Body of pancreas (tissue), 4 donors: ENCODE data around the gene LRRC10B. TPM values are rescaled to one million over a fixed set of nuclear protein-coding genes. Genes with fewer than 3 reads are reported as not detected.
A peak's percentile ranks its signal among the peaks of the same experiment; 100 is the strongest.

Source experiments
- ATAC-seq: fragments of 150-250 bp; one replicate; pipeline ENCODE4 v1.9.1; 2016
- DNase-seq, 4 donors: peaks; one replicate each; pipeline ENCODE4 v3.0.0-alpha.2; 2019
- H3K27ac ChIP-seq, 4 donors: fragments of 200-600 bp; sonication (generic); 1 replicate in 3 of 4; 2 replicates in 1 of 4; pipeline versions ENCODE4 v1.5.1 to v1.6.1; 2016 to 2019; ENCODE audit warnings: mild to moderate bottlenecking in 1 of 4, mixed read lengths in 1 of 4, moderate library complexity in 1 of 4
- H3K27me3 ChIP-seq, 2 donors: fragments of 200-600 bp; sonication (generic); one replicate each; pipeline ENCODE4 v1.6.0; 2016; ENCODE audit warnings: mild to moderate bottlenecking in 1 of 2
- H3K36me3 ChIP-seq, 2 donors: fragments of 200-600 bp; sonication (generic); replicated peaks in 1 of 2; 2 replicates each; pipeline ENCODE4 v1.5.1; 2016; ENCODE audit warnings: low read depth in 2 of 2; ENCODE audit not compliant: insufficient read depth in 1 of 2
- H3K4me1 ChIP-seq: fragments of 200-600 bp; sonication (generic); one replicate; pipeline ENCODE4 v1.6.0; 2016
- H3K4me3 ChIP-seq, 2 donors: fragments of 200-600 bp; sonication (generic); 1 replicate in 1 of 2; 2 replicates in 1 of 2; pipeline ENCODE4 v1.5.1; 2016 to 2019
- H3K9me3 ChIP-seq, 3 donors: fragments of 200-600 bp; sonication (generic); 1 replicate in 2 of 3; 2 replicates in 1 of 3; pipeline ENCODE4 v1.5.1; 2016
- CTCF ChIP-seq, 7 experiments: fragments of 450-650 bp in 4 of 7; fragments of 200-600 bp in 3 of 7; sonication (generic) in 3 of 7; IDR thresholded peaks; one replicate each; pipeline ENCODE4 v1.5.1; 2016 to 2019; ENCODE audit warnings: antibody characterized with exemption in 7 of 7
- POLR2A ChIP-seq, 3 donors: fragments of 450-650 bp; IDR thresholded peaks; one replicate each; pipeline ENCODE4 v1.6.1; 2016; ENCODE audit warnings: antibody characterized with exemption in 3 of 3, mild to moderate bottlenecking in 2 of 3
- WGBS, 2 donors: methylation state at CpG; one replicate each; pipeline ENCODE4 v1.1.5; 2017; 5-methylcytosine and 5-hydroxymethylcytosine counted together
- intact Hi-C: fragments of 100-400 bp; cut with DNase I; formaldehyde crosslinking; loops from one replicate; pipeline ENCODE4 v1.15.1; 2023
- total RNA-seq, 2 donors: library from RNA; depleted of rRNA; stranded (reverse); fragments of >200 nt; gene quantifications; one replicate each; pipeline ENCODE4 v1.1.0, GENCODE V29; 2016

The LRRC10B gene
- total RNA-seq, 2 donors from 2014 or later, result 1.6 to 2.9 TPM

GRCh38 chr11:61534025-61534932 lies 25.7 kb downstream of the LRRC10B start:
- H3K4me3 ChIP-seq, result no peak overlapping the region
- TF ChIP-seq POLR2A (IDR thresholded peaks at IDR 0.05) (no peak), CTCF (IDR thresholded peaks at IDR 0.05) (no peak)
- H3K36me3 ChIP-seq, result no peaks in the 10 kb centered on the region
- H3K9me3 ChIP-seq, result no peaks in the 10 kb centered on the region
- H3K27ac ChIP-seq, result peak overlapping the region in 1 of 4 donors; percentile 17
- intact Hi-C loops, result no loop called here
- ATAC-seq, result no peak
- 65 to 70% methylated on average over 21 to 36 of the region's 36 CpGs for WGBS, 2 donors
- peak in 1 of 4 donors; percentile 31 for DNase-seq
- peaks cover 16% of the 10 kb centered on the region for H3K4me1 ChIP-seq
- no peaks in the 10 kb centered on the region for H3K27me3 ChIP-seq

GRCh38 chr11:61534933-61535839 lies 26.6 kb downstream of the LRRC10B start:
- Histone ChIP-seq H3K27ac (peak overlapping the region in 1 of 4 donors; percentile 17), H3K4me3 (no peak overlapping the region), H3K36me3 (no peaks in the 10 kb centered on the region), H3K9me3 (no peaks in the 10 kb centered on the region), H3K4me1 (peaks cover 7% of the 10 kb centered on the region), H3K27me3 (no peaks in the 10 kb centered on the region)
- DNase-seq (no peak), ATAC-seq (no peak)
- WGBS, 2 donors, result 59 to 70% methylated on average over 25 to 27 of the region's 32 CpGs
- TF ChIP-seq CTCF (IDR thresholded peaks at IDR 0.05) (no peak), POLR2A (IDR thresholded peaks at IDR 0.05) (no peak)
- intact Hi-C loops, result no loop called here

- H3K27ac ChIP-seq, result no peak overlapping the region
- intact Hi-C loops, result no loop called here
- ATAC-seq, result no peak
- peaks cover 4% of the 10 kb centered on the region for H3K4me1 ChIP-seq
- H3K4me3 ChIP-seq, result no peak overlapping the region
- no peaks in the 10 kb centered on the region for H3K27me3 ChIP-seq
- WGBS, 2 donors, result 75 to 76% methylated on average over 12 to 17 of the region's 17 CpGs
- no peaks in the 10 kb centered on the region for H3K36me3 ChIP-seq
- no peak for DNase-seq
- no peaks in the 10 kb centered on the region for H3K9me3 ChIP-seq
- no peak for TF ChIP-seq POLR2A (IDR thresholded peaks at IDR 0.05)
- no peak for TF ChIP-seq CTCF (IDR thresholded peaks at IDR 0.05)
These were observed 27.6 kb downstream of the LRRC10B start for GRCh38 chr11:61535998-61536675.

- 57 to 74% methylated on average over 1 to 2 of the region's 2 CpGs for WGBS, 2 donors
- no peak overlapping the region for H3K27ac ChIP-seq
- DNase-seq (no peak), ATAC-seq (no peak)
- no peaks in the 10 kb centered on the region for H3K36me3 ChIP-seq
- peaks cover 4% of the 10 kb centered on the region for H3K4me1 ChIP-seq
- intact Hi-C loops, result no loop called here
- no peaks in the 10 kb centered on the region for H3K27me3 ChIP-seq
- no peak for TF ChIP-seq CTCF (IDR thresholded peaks at IDR 0.05)
- no peak for TF ChIP-seq POLR2A (IDR thresholded peaks at IDR 0.05)
- no peaks in the 10 kb centered on the region for H3K9me3 ChIP-seq
- H3K4me3 ChIP-seq, result no peak overlapping the region
These were observed 28.2 kb downstream of the LRRC10B start for GRCh38 chr11:61536676-61537270.
